IMR-90 (cell line): ENCODE data around the gene HDAC10. TPM values are rescaled to one million over a fixed set of nuclear protein-coding genes. Genes with fewer than 3 reads are reported as not detected.

Experiments used
- MAZ ChIP-seq: IDR thresholded peaks from 2 replicates; pipeline ENCODE4 v1.6.1; 2012; ENCODE audit warnings: low read depth, mild to moderate bottlenecking, low read length, improper control_type of control experiment, moderate library complexity, borderline replicate concordance
- RFX5 ChIP-seq: IDR thresholded peaks from 2 replicates; pipeline ENCODE4 v1.8.0; 2012; ENCODE audit warnings: low read depth, mild to moderate bottlenecking, low read length, moderate library complexity
- polyA plus RNA-seq, 3 experiments: library from polyadenylated mRNA; depleted of rRNA; stranded (reverse); fragments of >200 nt; gene quantifications; 2 replicates each; pipeline ENCODE4 v1.2.3, GENCODE V29; 2012; ENCODE audit warnings: low replicate concordance in 1 of 3
- total RNA-seq: library from RNA; depleted of rRNA; stranded (reverse); fragments of >200 nt; gene quantifications from 2 replicates; pipeline ENCODE4 v1.2.3, GENCODE V29; 2012

Gene HDAC10
- total and polyA plus RNA-seq, 2 of the 4 experiments (the other 2 are of a cell fraction) = 3.9 to 35.7 TPM

DNA sequence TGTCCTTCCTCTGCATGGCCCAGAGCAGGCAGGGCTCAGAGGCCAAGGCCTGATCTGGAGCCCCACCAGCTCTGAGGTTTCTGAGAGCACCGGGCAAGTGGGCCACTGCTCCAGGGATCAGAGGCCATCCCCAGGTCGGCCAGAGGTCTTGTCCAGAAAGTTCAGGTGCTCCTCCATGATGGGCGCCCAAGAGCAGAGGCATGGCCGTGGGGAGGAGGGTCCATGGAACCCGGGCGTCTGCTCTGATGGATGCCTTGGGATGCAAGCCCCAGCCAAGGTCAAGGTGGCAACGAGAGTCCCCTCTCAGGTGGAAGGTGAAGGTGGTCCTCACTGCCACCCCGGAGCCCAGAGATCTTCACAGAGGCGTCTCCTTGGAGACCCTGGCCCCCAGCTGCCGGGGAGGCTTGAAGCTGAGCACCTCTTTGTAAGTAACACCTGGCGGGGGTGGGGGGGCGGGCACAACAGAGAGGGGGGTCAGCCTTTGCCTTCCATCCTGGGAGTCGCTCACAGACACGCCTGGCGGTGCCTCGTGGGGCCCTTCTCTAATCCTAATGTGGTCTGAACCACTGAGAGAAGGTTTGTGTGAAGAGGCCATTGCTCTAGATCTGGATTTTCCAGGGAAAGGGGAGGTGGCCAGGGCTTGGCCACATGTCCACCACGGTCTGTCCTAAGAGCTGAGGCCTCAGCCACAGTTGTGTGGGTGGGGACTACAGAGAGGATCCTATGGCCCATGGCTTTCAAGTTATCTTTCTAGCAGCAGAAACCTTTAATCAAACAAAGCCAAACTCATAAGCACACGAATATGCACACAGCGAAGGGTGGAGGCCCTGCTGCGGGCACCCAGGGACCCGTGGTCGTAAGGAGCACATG lies 2.2 kb upstream of the HDAC10 start (continued):
- TF ChIP-seq RFX5 (no peak), MAZ (no peak)
